Gastrocnemius medialis (tissue), 4 donors: ENCODE data around the gene FAM111B.

ENCODE experiments used
- POLR2A ChIP-seq, 2 donors: fragments of 450-650 bp; IDR thresholded peaks; one replicate each; pipeline ENCODE4 v1.6.1; 2017; ENCODE audit warnings: antibody characterized with exemption in 2 of 2, mild to moderate bottlenecking in 2 of 2, moderate library complexity in 2 of 2
- TF ChIP-seq, protein P1 (sequence below), 5 experiments: fragments of 450-650 bp in 3 of 5; fragments of 200-600 bp in 2 of 5; sonication (generic) in 2 of 5; IDR thresholded peaks in 4 of 5; conservative IDR thresholded peaks in 1 of 5; 1 replicate in 4 of 5; 2 replicates in 1 of 5; pipeline ENCODE4 v1.5.1; 2016 to 2019; ENCODE audit warnings: antibody characterized with exemption in 5 of 5, mild to moderate bottlenecking in 3 of 5, moderate library complexity in 3 of 5

GRCh38 chr11:59158206-59159068, 51.4 kb downstream of the FAM111B start:
- TF ChIP-seq, protein P1, sequence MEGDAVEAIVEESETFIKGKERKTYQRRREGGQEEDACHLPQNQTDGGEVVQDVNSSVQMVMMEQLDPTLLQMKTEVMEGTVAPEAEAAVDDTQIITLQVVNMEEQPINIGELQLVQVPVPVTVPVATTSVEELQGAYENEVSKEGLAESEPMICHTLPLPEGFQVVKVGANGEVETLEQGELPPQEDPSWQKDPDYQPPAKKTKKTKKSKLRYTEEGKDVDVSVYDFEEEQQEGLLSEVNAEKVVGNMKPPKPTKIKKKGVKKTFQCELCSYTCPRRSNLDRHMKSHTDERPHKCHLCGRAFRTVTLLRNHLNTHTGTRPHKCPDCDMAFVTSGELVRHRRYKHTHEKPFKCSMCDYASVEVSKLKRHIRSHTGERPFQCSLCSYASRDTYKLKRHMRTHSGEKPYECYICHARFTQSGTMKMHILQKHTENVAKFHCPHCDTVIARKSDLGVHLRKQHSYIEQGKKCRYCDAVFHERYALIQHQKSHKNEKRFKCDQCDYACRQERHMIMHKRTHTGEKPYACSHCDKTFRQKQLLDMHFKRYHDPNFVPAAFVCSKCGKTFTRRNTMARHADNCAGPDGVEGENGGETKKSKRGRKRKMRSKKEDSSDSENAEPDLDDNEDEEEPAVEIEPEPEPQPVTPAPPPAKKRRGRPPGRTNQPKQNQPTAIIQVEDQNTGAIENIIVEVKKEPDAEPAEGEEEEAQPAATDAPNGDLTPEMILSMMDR (IDR thresholded peaks at IDR 0.05 in 4 of 5, conservative IDR thresholded peaks at IDR 0.05 in 1 of 5): peak; percentile 51 to 73 (median 62)
- TF ChIP-seq POLR2A (IDR thresholded peaks at IDR 0.05): no peak
